Measurements from ENCODE around the gene PDCD1. TPM values are rescaled to one million over a fixed set of nuclear protein-coding genes. Genes with fewer than 3 reads are reported as not detected.

Gene PDCD1
- total RNA-seq, 1 donor from 2014 or later, result not detected

DNA sequence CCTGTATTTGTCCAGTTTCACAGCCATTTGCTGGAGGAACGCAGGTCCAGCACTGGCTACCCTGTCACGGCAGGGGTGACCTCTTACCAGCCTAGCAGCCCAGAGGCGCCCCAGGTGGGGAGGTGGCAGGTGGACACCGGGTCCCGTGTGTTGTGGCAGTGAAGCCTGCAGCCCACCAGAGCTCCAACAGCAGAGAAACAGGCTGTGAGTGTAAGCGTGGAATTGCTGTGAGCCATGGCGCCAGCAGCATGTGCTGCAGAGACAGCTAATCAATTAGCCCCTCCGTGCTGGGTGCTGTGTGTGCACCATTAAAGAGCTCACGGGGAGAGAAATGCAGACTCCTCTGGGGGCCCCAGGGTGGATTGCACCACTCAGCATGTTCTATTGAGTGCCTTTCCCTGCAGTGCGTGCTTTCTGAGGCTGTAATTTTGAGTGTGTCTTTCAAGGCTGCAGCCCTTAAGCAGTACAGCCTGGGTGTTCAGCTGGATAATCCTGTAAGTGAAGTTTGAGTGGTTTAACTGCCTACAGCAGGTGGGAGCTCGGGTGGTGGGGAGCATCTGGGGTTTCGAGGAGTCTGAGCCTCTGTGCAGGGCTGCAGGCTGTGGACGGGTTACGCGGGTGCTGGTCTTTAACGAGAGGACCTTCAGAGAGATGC, 26.7 kb upstream of the PDCD1 start:
- H3K36me3 Mint-ChIP-seq (ENCODE audit: insufficient read depth), result peaks cover 3% of the 10 kb centered on the region
- H3K9me3 Mint-ChIP-seq (ENCODE audit: low read depth), result peaks cover 4% of the 10 kb centered on the region

DNA sequence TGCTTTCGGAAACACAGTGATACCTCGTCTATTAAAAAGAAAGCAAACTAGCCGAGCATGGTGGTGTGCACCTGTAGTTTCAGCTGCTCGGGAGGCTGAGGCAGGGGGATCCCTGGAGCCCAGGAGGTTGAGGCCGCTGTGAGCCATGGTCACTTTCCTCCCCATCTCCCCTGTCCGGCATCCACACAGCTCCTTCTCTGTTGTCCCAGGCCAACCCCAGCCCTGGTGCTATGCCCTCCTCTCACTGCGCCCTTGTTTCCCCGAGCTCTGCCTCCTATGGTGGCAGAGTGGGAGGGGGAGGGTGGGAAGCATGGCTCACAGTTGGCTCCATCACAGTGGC, 26.2 kb upstream of the PDCD1 start:
- H3K9me3 Mint-ChIP-seq (ENCODE audit: low read depth), result peaks cover 4% of the 10 kb centered on the region
- DNase-seq (ENCODE audit: low spot score, unreplicated experiment), result no peak
- H3K4me3 Mint-ChIP-seq (ENCODE audit: low read depth), result no peak overlapping the region
- H3K36me3 Mint-ChIP-seq (ENCODE audit: insufficient read depth), result peaks cover 3% of the 10 kb centered on the region
- peaks cover 10% of the 10 kb centered on the region for H3K4me1 Mint-ChIP-seq (ENCODE audit: low read depth)
- no peak overlapping the region for H3K27ac Mint-ChIP-seq
- H3K27me3 Mint-ChIP-seq, result no peaks in the 10 kb centered on the region
- TF ChIP-seq, protein P1, sequence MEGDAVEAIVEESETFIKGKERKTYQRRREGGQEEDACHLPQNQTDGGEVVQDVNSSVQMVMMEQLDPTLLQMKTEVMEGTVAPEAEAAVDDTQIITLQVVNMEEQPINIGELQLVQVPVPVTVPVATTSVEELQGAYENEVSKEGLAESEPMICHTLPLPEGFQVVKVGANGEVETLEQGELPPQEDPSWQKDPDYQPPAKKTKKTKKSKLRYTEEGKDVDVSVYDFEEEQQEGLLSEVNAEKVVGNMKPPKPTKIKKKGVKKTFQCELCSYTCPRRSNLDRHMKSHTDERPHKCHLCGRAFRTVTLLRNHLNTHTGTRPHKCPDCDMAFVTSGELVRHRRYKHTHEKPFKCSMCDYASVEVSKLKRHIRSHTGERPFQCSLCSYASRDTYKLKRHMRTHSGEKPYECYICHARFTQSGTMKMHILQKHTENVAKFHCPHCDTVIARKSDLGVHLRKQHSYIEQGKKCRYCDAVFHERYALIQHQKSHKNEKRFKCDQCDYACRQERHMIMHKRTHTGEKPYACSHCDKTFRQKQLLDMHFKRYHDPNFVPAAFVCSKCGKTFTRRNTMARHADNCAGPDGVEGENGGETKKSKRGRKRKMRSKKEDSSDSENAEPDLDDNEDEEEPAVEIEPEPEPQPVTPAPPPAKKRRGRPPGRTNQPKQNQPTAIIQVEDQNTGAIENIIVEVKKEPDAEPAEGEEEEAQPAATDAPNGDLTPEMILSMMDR (IDR thresholded peaks at IDR 0.05; ENCODE audit: unreplicated experiment), result no peak

More for the DNA sequence above, 26.7 kb upstream of the PDCD1 start:
- no peaks in the 10 kb centered on the region for H3K27me3 Mint-ChIP-seq
- TF ChIP-seq, protein P1 (IDR thresholded peaks at IDR 0.05; ENCODE audit: unreplicated experiment), result no peak
- H3K4me3 Mint-ChIP-seq (ENCODE audit: low read depth), result no peak overlapping the region
- peaks cover 10% of the 10 kb centered on the region for H3K4me1 Mint-ChIP-seq (ENCODE audit: low read depth)
- H3K27ac Mint-ChIP-seq, result no peak overlapping the region
- DNase-seq (ENCODE audit: low spot score, unreplicated experiment), result no peak

DNA sequence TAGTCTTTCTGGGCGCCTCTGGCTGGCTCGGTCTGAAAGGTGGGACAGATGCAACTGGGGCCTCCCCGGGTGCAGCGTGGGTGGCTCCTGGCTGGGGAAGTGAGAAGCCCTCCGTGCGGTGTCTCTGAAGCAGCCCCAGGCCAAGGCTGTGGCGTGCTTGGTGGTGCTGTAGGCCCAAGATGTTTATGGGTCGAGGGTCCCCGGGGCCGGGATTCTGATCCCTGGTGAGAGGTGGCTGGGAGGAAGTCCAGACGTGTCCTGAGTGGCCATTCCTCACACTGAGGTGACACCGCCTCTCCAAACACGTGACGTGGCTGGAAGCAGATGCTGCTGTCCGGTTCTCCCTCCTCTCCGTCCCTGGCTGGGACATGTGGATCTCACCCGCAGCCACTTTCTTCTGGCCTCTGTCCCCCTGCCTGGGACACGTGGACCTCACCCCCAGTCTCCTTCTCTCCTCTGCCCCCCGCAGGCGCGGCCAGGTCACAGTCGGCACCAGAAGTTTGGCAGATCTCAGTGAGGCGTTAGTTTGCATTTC, 23.5 kb upstream of the PDCD1 start:
- H3K4me3 Mint-ChIP-seq (ENCODE audit: low read depth), result peak overlapping the region; percentile 82
- no peaks in the 10 kb centered on the region for H3K36me3 Mint-ChIP-seq (ENCODE audit: insufficient read depth)
- H3K27me3 Mint-ChIP-seq, result no peaks in the 10 kb centered on the region
- TF ChIP-seq, protein P1 (IDR thresholded peaks at IDR 0.05; ENCODE audit: unreplicated experiment), result no peak
- no peaks in the 10 kb centered on the region for H3K9me3 Mint-ChIP-seq (ENCODE audit: low read depth)
- peaks cover 10% of the 10 kb centered on the region for H3K4me1 Mint-ChIP-seq (ENCODE audit: low read depth)
- peak overlapping the region; percentile 31 for H3K27ac Mint-ChIP-seq
- DNase-seq (ENCODE audit: low spot score, unreplicated experiment), result no peak

DNA sequence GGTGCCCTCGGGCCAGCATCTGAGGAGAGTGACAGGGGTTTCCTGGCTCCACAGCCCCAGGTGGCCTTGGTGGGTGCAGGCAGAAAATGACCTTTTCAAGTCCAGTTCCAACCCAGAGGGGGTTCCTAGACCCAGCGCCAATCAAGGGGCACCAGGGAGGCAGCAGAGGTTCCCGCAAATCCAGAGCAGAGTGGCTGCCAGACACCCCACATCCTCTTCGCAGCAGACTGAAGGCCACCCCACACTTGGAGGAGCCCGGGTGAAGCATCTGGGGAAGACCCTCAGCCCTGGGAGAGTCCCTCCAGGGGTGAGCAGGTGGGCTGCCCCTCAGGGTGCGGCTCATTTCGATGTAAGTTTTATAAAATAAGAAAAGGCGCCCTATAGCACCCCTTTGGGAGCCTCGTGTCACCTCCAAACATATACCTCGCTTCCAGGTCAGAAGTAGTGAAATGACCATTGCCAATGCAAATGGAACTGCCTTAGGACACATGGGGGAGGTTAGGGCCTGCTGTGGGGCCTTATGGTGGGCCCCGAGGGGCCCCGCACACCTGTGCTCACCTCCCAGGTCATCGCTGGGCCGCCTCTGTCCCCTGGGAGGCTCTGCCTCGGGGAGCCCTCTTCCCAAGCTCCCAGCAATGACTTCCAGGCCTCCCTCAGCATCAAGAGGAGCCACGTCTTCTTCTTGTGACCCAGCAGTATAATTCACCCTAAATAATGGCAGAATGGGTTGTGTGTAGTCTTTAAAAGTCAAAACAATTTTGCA, 21.8 kb upstream of the PDCD1 start:
- Mint-ChIP-seq H3K4me3 (ENCODE audit: low read depth) (peak overlapping the region; percentile 82), H3K27ac (peak overlapping the region; percentile 19), H3K36me3 (ENCODE audit: insufficient read depth) (no peaks in the 10 kb centered on the region), H3K9me3 (ENCODE audit: low read depth) (peaks cover 2% of the 10 kb centered on the region), H3K27me3 (no peaks in the 10 kb centered on the region), H3K4me1 (ENCODE audit: low read depth) (peaks cover 9% of the 10 kb centered on the region)
- no peak for DNase-seq (ENCODE audit: low spot score, unreplicated experiment)
- TF ChIP-seq, protein P1 (IDR thresholded peaks at IDR 0.05; ENCODE audit: unreplicated experiment), result no peak

DNA sequence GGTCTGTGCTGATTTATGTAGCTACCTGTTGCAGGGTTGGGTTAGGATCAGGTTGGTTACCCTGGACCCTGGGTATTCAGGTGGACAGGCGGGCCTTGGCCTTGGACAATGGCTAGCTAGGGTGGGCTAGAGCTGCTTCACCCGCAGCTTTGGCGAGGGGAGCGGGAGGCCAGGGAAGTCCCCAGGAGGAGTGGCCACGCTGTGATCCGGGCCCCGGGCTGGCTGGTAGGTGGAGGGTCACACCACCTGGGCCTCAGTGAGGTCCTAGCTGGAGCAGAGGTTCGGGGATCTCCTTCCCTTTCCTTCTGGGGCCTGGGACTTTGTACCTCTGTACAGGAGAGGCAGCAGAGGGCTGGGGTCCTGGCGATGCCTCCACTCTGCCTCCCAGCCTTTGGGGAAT, 20.6 kb upstream of the PDCD1 start:
- Mint-ChIP-seq H3K36me3 (ENCODE audit: insufficient read depth) (no peaks in the 10 kb centered on the region), H3K4me3 (ENCODE audit: low read depth) (no peak overlapping the region), H3K27me3 (no peaks in the 10 kb centered on the region), H3K9me3 (ENCODE audit: low read depth) (peaks cover 5% of the 10 kb centered on the region), H3K4me1 (ENCODE audit: low read depth) (peaks cover 9% of the 10 kb centered on the region), H3K27ac (no peak overlapping the region)
- no peak for DNase-seq (ENCODE audit: low spot score, unreplicated experiment)
- TF ChIP-seq, protein P1 (IDR thresholded peaks at IDR 0.05; ENCODE audit: unreplicated experiment), result no peak

Data from progenitor cell of endocrine pancreas (in vitro differentiated cells).